ENCODE measurements around the gene FGF8.

The FGF8 gene

GRCh38 chr10:101768791-101769170 lies 7.1 kb downstream of the FGF8 start:
- no peak for DNase-seq (ENCODE audit: low read depth)

DNA sequence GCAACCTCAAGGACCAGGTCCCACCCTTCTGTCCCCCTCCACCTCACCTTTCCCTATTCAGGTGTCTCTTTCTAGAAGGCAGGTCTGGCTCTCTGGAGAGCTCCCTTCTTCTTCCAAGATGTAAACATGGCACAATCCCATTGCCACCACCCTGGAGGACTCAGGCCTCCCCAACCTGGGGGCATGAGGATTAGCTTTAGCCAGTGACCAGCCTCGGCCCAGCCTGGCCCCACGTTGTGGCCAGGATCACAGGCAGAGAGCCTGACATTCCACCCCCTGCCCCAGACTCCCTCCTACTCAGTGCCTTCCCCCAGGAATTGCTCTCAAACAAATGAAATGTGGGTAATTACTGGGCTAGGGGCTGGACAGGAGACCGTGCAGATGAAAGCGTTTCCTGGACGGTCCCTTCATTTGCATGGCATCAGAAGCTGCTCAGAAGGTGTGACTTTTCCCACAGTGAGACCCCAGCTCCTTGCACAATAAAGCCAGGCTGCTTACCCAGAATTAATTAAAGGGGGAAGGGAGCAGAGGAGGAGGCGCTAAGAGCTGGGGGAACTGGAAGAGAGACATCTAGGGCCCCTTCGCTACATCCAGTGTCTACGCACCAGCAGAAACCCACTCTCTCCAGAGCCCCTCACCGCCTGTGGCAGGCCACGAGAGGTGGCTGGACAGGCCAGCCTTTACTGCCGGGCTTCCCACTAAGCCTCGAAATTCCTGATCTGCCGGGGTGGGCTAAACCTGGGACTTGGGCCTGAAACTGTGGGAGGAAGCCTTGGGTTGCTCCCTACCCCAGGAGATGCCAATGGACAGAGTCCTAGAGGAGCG lies 7.7 kb downstream of the FGF8 start:
- no peak for DNase-seq (ENCODE audit: low read depth)

GRCh38 chr10:101767600-101767945 lies 8.3 kb downstream of the FGF8 start:
- DNase-seq (ENCODE audit: low read depth), result no peak

DNA sequence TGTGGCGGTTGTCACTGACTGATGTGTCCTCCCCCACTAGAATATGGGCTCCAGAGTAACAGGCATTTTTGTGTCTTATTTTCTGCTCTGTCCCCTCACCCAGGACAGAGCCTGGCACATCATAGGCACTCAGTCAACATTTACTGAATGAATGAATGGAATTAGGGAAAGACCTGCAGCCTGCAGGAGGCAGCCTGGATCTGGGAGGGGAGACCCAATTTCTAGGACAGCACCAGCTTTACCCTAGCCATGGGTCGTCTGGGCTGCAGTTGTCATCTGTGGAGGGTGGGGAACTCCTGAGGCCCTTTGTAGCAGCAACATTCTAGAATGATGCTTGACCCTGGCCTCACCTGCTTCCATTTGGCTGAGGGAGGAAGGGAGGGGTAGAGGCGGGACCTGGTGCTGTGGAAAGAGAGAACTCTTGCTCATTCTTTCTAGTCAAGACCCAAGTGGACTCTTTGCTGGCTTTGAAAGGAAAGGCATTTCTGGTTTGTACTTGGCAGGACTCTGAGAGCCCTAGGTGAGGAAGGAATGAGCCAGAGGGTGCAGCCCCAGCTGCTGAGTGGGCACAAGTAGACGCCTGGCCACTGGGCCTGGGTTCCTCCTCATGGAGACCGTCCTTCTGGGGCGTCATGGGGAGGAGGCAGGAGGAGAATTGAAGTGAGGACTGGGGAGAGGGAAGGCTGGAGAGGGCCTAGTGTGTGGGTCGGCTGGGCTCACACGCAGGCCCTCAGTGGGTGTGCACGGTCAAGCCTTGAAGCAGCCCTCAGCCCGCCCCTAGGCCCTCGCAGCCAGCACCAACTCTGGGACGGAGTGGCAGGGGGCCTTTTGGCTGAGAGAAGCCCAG lies 8.9 kb downstream of the FGF8 start:
- no peak for DNase-seq (ENCODE audit: low read depth)

- no peak for DNase-seq (ENCODE audit: low read depth)
Observed at GRCh38 chr10:101766306-101766705, 9.6 kb downstream of the FGF8 start.

- no peak for DNase-seq (ENCODE audit: low read depth)
Observed at GRCh38 chr10:101763141-101763846, 12.6 kb downstream of the FGF8 start.

DNA sequence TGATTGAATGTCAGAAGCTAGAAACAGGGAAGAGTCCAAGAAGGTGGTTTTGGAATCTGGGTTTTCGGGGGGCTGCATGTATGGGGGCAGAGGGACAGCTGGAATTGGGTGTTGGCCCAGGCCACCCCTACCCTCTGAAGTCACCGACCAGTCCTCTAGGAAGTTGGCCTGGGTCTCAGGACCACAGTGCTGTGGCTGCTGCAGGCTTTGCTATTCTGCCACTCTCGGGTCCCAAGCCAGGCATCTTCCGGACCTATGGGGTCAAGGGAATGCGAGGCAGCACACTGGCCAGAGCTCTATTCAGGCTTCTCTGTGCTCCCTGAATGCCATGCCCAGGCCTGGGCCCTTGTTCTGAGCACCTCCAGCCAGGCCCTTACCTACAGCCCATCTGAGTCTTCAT lies 13.2 kb downstream of the FGF8 start:
- no peak for DNase-seq (ENCODE audit: low read depth)

- no peak for DNase-seq (ENCODE audit: low read depth)
Observed at GRCh38 chr10:101761226-101761625, 14.7 kb downstream of the FGF8 start.

GRCh38 chr10:101760510-101760909 lies 15.4 kb downstream of the FGF8 start:
- DNase-seq (ENCODE audit: low read depth), result no peak

DNA sequence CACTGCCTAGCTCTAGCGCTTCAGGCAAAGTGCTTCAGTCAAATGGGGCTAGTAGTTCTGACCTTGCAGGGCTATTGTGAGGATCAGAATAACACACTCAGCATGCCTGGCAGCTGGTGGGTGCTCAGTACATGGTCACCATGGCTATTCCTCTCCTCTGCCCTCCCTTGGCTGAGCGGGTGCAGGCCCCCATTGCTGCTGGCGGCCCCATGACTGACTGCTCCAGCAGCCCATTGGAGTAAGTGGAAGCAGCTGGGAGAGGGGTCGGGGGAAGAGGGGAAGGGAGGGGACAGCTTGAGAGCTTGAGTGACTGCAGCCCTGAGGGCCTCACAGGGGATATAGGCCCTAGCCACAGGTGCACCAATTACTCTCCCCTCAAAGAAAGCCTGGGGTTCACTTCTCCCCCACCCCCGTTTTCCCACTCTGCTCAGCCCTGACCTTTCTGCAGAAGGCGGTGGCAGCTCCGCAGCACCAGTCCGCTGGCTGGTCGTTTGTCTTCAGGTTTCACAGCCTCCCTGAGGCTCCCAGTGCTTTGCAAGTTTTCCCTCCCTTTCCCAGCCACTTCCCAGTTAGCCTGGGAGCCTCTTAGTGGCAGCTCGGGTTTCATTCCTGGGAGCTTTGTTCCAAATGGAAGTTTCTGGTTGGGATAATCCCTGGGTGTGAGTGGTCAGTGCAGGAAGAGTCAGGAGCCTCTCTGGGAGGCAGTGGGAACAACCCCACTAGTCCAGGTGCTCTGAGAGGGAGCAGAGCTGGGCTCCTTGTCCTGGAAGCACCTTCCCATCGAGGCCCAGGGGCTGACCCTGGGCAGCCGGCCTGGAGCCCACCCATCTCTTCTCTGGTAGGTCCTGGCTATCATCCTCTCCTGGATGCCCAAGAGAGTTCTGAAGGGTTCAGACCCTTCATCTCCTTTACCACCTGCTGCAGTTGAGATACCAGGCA lies 16.3 kb downstream of the FGF8 start:
- no peak for DNase-seq (ENCODE audit: low read depth)

- no peak for DNase-seq (ENCODE audit: low read depth)
Observed at GRCh38 chr10:101758858-101759257, 17.1 kb downstream of the FGF8 start.

DNA sequence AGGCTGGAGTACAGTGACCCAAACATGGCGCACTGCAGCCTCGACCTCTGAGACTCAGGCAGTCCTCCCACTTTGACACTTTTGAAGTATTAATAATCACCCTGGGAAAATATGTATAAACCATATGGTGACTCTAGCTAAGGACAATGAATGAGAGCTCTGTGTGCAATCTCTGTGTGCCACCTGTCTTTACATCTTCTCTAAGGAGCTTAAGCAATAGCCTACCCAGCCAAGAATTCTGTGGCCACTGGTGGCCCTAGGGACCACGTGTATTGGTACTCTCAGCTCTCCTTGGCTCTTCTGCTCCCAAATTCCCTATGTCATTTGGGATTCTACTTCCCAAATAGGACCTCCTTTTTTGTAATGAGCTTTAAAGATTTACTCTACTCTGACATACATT lies 23.7 kb downstream of the FGF8 start:
- no peak for DNase-seq (ENCODE audit: low read depth)

- DNase-seq (ENCODE audit: low read depth), result peak; percentile 28
Observed at GRCh38 chr10:101749047-101750016, 26.6 kb downstream of the FGF8 start.

- no peak for DNase-seq (ENCODE audit: low read depth)
Observed at GRCh38 chr10:101748496-101748895, 27.4 kb downstream of the FGF8 start.

DNA sequence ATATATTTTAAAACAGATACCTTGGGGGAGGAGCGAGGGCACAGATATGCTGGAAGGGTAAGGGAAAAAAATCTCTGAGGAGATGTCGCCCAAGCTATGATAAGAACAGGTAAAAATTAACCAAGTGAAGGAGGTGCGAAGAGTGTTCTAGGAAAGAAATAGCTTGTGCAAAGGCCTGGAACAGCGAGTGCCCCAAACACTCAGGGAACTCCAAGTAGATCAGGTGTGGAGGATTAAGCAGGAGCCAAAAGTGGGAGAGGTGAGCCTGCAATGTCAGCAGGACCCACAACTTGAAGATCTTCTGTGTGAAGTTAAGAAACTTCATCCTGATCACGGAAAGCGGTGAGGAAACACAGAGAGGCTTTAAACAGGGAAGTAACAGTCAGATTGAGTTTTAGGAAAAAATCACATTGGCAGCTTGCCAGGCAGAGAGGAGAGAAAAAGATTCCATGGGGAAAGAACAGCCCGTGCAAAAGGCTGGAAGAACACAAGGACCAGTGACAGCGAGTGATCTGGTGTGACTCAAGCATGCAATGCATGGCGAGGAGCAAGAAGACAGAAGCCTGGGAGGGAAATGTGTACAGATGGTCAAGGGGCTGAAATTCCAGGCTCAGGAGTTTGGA lies 30.7 kb downstream of the FGF8 start:
- DNase-seq (ENCODE audit: low read depth), result no peak

- DNase-seq (ENCODE audit: low read depth), result no peak
Observed at GRCh38 chr10:101744267-101744666, 31.6 kb downstream of the FGF8 start.

GRCh38 chr10:101741938-101742337 lies 34.0 kb downstream of the FGF8 start:
- no peak for DNase-seq (ENCODE audit: low read depth)

GRCh38 chr10:101736666-101737065 lies 39.2 kb downstream of the FGF8 start:
- no peak for DNase-seq (ENCODE audit: low read depth)

DNA sequence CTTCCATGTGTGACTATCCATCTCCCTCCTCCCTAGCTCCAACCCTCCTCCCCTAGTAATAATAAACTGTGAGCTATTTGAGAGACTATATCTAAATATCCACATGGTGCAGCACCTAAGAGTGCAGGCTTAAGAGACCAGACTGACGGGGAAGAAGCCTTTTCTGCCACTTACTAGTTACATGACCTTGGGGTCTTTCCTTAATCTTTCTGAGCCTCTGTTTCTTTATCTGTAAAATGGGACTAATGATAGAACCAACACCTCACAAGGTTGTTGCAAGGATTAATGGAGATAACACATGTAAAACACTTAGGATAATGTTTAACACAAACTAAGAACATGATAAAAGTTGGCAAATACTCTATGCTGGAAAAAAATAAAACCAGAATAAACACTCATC lies 43.8 kb downstream of the FGF8 start:
- no peak for DNase-seq (ENCODE audit: low read depth)

DNA sequence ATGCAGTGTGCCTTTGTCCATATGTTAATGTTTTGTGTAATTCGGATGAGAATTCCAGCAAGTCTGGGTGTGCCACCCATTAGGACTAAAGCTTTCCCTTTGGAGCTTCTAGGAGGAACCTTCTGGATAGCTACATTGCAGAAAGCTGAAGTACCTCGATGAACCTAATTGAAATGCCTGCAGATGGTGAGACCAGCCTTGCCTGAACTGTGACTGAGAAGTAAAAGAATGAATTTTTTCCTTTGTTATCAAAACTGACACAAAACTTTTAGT lies 49.9 kb downstream of the FGF8 start:
- DNase-seq (ENCODE audit: low read depth), result no peak
